Gastrocnemius medialis (tissue), 4 donors: ENCODE results near the gene PRAMEF12.

Experiments
- POLR2A ChIP-seq, 2 donors: fragments of 450-650 bp; IDR thresholded peaks; one replicate each; pipeline ENCODE4 v1.6.1; 2017; ENCODE audit warnings: antibody characterized with exemption in 2 of 2, mild to moderate bottlenecking in 2 of 2, moderate library complexity in 2 of 2
- TF ChIP-seq, protein P1 (sequence below), 5 experiments: fragments of 450-650 bp in 3 of 5; fragments of 200-600 bp in 2 of 5; sonication (generic) in 2 of 5; IDR thresholded peaks in 4 of 5; conservative IDR thresholded peaks in 1 of 5; 1 replicate in 4 of 5; 2 replicates in 1 of 5; pipeline ENCODE4 v1.5.1; 2016 to 2019; ENCODE audit warnings: antibody characterized with exemption in 5 of 5, mild to moderate bottlenecking in 3 of 5, moderate library complexity in 3 of 5

DNA sequence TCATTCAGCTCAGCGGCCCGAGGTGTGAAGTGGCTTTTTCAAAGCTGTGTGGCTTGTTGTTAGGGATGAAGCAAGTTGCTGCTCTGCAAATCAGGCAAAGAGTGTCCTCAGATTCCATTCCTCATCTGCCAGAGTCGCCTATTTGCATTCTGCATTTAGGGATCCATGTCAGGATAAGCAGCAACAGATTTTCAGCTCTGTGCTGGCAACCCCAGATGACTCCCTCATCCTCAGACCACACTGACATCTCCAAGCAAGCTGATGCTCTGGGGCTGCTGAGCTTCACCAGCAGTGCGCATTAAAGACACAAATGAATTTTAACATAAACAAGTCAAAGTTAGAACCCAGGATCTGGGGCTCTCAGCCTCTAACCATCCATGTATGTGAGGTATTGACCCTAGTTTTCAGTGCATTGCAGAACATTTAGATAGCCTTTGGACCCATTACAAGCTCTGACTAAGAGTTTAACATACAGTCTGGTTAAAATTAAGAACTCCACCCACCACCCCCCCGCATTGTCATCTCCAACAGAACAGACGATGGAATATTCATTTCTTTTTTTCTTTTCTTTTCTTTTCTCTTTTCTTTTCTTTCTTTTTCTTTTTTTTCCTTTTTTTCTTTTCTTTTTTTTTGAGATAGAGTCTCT is 16.6 kb upstream of the PRAMEF12 start:
- TF ChIP-seq, protein P1, sequence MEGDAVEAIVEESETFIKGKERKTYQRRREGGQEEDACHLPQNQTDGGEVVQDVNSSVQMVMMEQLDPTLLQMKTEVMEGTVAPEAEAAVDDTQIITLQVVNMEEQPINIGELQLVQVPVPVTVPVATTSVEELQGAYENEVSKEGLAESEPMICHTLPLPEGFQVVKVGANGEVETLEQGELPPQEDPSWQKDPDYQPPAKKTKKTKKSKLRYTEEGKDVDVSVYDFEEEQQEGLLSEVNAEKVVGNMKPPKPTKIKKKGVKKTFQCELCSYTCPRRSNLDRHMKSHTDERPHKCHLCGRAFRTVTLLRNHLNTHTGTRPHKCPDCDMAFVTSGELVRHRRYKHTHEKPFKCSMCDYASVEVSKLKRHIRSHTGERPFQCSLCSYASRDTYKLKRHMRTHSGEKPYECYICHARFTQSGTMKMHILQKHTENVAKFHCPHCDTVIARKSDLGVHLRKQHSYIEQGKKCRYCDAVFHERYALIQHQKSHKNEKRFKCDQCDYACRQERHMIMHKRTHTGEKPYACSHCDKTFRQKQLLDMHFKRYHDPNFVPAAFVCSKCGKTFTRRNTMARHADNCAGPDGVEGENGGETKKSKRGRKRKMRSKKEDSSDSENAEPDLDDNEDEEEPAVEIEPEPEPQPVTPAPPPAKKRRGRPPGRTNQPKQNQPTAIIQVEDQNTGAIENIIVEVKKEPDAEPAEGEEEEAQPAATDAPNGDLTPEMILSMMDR (IDR thresholded peaks at IDR 0.05 in 4 of 5, conservative IDR thresholded peaks at IDR 0.05 in 1 of 5): no peak
- no peak for TF ChIP-seq POLR2A (IDR thresholded peaks at IDR 0.05)
